Stimulated activated CD4-positive, alpha-beta T cell treated with anti-CD3 and anti-CD28 coated beads, Interleukin-12 subunit alpha, Interleukin-12 subunit beta, amount 100 ng/mL, for 48 hours (primary cell): ENCODE results near the gene RAVER2.
"Not testable (repeated sequence)": the region's sequence is repeated elsewhere in the genome, so short reads cannot be mapped to it uniquely, and the experiment has no call there.

Source experiments
- DNase-seq, 3 donors: peaks; one replicate each; pipeline ENCODE4 v3.0.0-alpha.2; 2020; ENCODE audit warnings: low read depth in 2 of 3, low spot score in 1 of 3

The RAVER2 gene

GRCh38 chr1:64748222-64748621 lies 3.3 kb downstream of the RAVER2 start:
- no peak for DNase-seq

- no peak for DNase-seq
Measured at GRCh38 chr1:64748706-64749105, 3.8 kb downstream of the RAVER2 start.

DNA sequence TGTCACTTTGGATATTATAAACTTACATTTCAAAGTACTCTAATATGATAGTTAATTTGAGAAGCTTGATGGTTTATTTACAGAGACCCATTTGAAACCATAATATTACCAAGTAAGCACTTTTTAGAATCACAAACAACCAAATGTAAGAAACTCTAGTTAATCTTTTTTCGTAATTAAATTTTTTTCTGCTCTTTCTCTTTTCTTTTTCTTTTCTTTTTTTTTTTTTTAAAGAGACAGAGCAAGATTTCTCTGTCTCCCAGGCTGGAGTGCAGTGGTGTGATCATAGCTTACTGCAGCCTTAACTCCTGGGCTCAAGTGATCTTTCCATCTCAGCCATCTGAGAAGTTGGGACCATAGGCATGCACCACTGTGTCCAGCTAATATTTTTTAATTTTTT lies 5.2 kb downstream of the RAVER2 start:
- no peak for DNase-seq

DNA sequence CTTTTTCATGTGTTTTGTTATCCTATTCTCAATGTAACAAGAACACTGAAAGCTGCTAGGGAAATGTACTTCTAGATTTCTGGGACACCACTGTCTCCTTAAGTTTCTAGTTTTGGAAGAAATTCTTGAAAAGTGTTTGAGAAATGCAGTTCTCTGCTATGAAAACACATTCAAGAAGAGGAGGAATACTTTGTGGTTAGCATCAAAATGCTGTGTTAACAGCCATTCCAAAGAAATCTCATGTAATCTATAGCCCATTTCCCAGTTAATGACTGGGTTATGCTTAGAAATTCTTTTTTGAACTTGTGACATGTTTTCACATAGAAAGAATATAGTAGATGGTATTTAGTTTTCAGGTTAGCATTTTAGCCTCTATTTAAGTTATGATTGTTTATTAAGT lies 6.0 kb downstream of the RAVER2 start:
- DNase-seq, result no peak

DNA sequence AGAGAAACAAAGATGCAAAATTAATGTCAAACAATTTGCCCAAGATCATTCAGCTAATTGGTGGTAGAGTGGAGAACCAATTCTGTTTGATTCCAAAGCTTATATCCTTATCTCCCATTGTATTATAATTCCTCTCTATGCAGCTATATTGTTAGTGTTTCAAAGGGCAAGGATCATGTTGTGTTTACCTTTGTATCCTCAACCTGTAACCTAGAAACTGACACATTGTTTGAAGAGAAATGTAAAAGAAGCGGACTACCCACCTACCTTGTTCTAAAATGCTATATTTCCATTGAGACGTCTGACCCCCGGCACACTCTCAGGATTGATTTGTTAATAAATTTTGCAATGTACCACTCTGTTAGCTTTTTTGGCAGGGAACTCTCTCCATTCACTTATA lies 9.3 kb downstream of the RAVER2 start:
- no peak for DNase-seq

GRCh38 chr1:64755361-64755760 lies 10.5 kb downstream of the RAVER2 start:
- no peak for DNase-seq

DNA sequence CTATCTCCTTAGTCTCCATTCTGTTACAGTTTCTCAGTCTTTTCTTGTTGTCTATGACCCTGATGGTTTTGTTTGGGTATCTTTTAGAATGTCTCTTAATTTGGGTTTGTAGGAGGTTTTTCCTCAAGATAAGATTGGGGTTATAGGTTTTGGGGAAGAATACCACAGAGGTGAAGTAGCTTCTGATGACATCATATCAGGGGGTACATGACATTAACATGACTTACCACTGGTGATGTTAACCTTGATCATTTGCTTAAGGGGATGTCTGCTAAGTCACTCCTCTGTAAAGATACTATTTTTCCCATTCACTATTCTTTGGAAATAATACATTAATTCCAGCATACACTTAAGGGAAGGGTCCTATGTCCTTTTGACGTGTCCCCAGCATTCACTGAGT lies 11.9 kb downstream of the RAVER2 start:
- no peak for DNase-seq

GRCh38 chr1:64757213-64757612 lies 12.3 kb downstream of the RAVER2 start:
- no peak for DNase-seq

DNA sequence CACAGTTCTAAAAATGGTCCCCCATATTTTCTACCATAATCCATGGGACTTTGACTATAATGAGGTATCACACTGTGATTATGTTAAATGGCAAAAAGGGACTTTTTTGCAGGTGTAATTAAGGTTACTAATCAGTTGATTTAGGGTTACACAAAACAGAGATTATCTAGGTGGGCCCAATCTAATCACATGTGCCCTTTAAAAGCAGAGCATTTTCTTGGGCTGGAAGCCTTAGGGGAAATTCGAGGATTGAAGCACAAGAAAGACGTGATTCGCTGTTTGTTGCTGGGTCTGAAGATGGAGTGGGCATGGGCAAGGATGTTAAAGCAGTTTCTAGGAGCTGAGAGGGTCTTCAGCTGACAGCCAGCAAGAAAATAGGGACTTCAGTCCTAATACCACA lies 13.4 kb downstream of the RAVER2 start:
- DNase-seq, result no peak

DNA sequence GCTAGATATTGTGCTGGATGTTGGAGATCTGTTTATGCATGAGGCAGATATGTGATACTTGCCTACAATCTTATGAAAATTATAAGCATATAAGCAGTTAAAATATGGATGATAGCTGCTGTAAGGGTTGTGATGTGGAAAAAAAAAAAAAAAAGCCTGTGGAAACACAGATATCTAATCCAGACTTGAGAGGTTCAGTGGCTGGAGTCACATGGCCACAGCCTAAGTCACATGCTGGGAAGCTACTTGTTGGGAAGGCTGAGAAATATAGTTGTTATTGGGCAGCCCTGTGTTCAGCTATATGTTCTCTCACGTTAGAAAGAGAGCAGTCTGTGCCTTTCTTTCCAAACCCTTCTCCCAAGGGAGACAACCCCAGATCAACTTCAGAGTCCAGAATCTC lies 15.1 kb downstream of the RAVER2 start:
- no peak for DNase-seq

DNA sequence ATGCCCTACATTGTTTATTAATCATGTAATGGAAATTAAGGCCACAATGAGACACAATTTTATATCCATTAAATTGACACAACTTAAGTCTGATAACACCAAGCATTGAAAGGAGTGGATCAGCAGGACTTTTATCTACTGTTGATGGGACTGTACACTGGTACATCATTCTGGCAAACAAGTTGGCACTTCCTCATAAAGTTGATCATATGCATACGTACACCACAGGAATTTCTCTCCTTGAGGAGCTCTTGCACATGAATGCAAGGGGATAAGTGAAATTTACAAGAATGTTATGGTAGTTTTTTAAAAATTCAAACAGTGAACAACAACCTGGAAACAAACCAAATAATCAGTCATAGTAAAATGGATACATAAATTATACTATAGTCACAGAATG lies 20.1 kb downstream of the RAVER2 start:
- DNase-seq, result no peak

DNA sequence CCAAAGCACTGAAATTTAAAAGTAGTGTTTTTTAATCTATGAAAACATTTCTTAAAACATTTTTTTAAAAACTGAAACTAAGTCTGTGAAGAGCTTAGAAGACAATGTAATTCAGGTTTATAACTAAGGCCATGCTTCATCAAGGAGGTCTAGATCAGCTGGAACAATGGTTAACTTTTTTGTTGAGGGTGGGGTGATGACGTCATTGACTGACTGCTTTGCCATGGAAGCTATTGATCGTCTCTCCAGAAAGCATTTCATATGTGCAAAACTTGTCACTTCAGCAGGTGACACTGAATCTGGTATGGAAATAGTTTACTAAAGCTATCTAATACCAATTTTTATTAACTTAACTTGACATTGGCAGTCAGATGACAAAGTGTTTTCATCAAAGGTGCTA lies 21.0 kb downstream of the RAVER2 start:
- DNase-seq, result no peak

- DNase-seq, result no peak
Measured at GRCh38 chr1:64766429-64766828, 21.6 kb downstream of the RAVER2 start.

DNA sequence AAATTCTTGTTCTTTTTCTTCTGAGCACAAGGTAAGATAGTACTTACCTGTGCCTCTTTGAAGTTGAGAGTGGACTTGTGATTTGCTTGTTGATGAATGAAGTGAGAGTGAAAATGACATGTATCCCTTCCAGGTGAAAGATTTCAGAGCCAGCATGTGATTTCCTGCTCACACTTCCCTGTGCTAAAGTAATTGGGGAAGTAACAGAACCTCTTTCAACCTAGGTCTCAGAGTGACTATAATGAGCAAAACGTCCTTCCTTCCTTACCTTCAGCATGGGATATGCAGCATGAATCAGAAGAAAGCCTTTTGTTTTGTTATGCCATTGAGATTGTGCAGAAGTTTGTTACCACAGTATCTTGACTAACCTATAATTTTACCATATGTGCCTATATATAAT lies 24.6 kb downstream of the RAVER2 start:
- DNase-seq, result no peak

DNA sequence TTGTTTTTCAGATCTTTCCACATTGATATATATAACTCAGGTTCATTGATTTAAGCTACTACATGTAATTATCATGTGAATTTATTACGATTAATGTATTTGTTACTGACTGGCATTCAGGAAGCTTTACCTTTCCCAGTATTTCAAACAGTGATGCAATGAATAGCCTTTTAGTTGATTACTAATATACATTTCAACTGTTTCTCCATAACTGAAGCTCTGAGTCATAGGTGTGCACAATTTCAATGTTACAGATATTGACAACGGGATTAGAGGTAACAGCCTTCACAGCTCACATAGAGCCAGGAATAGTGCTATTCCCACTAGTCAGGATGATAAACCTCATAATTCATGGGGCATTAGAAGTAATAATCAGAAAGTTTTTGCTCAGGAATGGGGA lies 25.1 kb downstream of the RAVER2 start:
- DNase-seq, result no peak

- DNase-seq, result not testable (repeated sequence)
Measured at GRCh38 chr1:64773306-64773705, 28.4 kb downstream of the RAVER2 start.

- no peak for DNase-seq
Measured at GRCh38 chr1:64775113-64775512, 30.2 kb downstream of the RAVER2 start.

DNA sequence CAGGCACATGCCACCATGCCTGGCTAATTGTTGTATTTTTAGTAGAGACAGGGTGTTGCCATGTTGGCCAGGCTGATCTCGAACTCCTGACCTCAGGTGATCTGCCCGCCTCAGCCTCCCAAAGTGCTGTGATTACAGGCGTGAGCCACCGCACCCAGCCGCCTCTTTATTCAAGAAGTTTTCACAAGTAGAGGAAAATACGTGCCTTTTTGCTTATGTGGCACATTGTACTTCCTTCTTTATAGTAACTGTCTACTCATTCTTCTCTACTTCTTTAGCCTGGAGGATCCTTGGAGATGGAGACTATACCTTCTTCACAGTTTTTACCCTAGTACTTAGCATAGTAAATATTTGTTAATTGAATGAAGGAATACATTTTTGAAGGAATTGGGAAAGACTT lies 37.2 kb downstream of the RAVER2 start:
- DNase-seq, result not testable (repeated sequence)

DNA sequence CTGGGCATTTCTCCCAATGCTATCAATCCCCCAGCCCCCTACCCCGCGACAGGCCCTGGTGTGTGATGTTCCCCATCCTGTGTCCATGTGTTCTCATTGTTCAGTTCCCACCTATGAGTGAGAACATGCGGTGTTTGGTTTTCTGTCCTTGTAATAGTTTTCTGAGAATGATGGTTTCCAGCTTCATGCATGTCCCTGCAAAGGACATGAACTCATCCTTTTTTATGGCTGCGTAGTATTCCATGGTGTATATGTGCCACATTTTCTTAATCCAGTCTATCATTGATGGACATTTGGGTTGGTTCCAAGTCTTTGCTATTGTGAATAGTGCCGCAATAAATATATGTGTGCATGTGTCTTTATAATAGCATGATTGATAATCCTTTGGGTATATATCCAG lies 38.0 kb downstream of the RAVER2 start:
- DNase-seq, result not testable (repeated sequence)

- no peak for DNase-seq
Measured at GRCh38 chr1:64790832-64791487, 46.1 kb downstream of the RAVER2 start.

DNA sequence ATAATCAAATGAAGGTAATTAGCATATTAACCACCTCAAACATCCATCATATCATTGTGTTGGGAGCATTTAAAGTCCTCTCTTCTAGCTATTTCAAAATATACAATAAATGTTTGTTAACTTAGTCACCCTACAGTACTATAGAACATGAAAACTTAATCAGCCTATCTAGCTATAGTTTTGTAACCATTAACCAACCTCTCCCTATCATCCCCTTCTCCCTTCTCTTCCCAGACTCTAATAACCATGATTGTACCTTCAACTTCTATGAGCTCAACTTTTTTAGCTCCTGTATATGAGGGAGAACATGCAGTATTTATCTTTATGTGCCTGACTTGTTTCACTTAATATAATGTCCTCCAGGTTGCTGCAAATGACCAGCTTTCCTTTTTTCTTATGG lies 54.0 kb downstream of the RAVER2 start:
- DNase-seq, result no peak

DNA sequence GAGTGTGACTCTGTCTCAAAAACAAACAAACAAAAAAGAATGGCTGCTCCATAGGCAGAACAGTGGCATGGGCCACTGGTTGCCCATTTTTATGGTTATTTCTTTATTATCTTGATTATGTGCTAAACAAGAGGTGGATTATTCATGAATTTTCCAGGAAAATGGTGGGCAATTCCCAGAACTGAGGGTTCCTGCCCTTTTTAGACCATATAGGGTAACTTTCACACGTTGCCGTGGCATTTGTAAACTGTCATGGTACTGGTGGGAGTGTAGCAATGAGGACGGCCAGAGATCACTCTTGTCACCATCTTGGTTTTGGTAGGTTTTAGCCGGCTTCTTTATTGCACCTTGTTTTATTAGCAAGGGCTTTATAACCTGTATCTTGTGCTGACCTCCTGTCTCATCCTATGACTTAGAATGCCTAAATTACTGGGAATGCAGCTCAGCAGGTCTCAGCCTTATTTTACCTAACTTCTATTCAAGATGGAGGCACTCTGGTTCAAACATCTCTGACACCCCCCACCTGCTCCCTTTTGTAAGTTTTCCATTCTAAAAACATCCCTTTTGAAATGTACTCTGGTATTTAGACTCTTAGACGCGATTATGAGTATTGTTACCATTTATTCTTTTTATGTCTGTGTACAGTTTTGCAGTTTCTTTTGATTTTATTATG lies 57.1 kb downstream of the RAVER2 start:
- DNase-seq, result no peak

- no peak for DNase-seq
Measured at GRCh38 chr1:64809309-64809708, 64.4 kb downstream of the RAVER2 start.
